DOHH2 (cell line): ENCODE results near the gene PRSS56.

Experiments
- H3F3A ChIP-seq: fragments of 200-600 bp; sonication (generic), shearing (Covaris generic); 2 replicates; pipeline ENCODE4 v1.6.0; 2016; ENCODE audit warnings: antibody characterized with exemption, mild to moderate bottlenecking; ENCODE audit not compliant: control insufficient read depth, insufficient read depth
- H3K27ac ChIP-seq: fragments of 200-600 bp; sonication (generic); 2 replicates; pipeline ENCODE4 v1.5.1; 2014; ENCODE audit warnings: low read depth, mild to moderate bottlenecking, low read length, moderate library complexity
- H3K27me3 ChIP-seq: fragments of 200-600 bp; sonication (generic); 2 replicates; pipeline ENCODE4 v1.6.1; 2014; ENCODE audit warnings: mild to moderate bottlenecking, low read length, mixed read lengths; ENCODE audit not compliant: control insufficient read depth
- H3K36me3 ChIP-seq: fragments of 200-600 bp; sonication (generic); 2 replicates; pipeline ENCODE4 v1.6.1; 2014; ENCODE audit warnings: mild to moderate bottlenecking, low read length, moderate library complexity, mixed read lengths; ENCODE audit not compliant: control insufficient read depth
- H3K4me1 ChIP-seq: fragments of 200-600 bp; sonication (generic); 2 replicates; pipeline ENCODE4 v1.6.1; 2014; ENCODE audit warnings: mild to moderate bottlenecking, low read length, mixed read lengths; ENCODE audit not compliant: control insufficient read depth
- H3K4me2 ChIP-seq: fragments of 200-600 bp; sonication (generic); 2 replicates; pipeline ENCODE4 v1.6.0; 2014; ENCODE audit warnings: mild to moderate bottlenecking, low read length, moderate library complexity
- H3K4me3 ChIP-seq: fragments of 200-600 bp; sonication (generic); 2 replicates; pipeline ENCODE4 v1.5.1; 2014; ENCODE audit warnings: mild to moderate bottlenecking, low read length, mixed read lengths
- H3K79me2 ChIP-seq: fragments of 200-600 bp; sonication (generic); 2 replicates; pipeline ENCODE4 v1.6.1; 2014; ENCODE audit warnings: mild to moderate bottlenecking, low read length, mixed read lengths; ENCODE audit not compliant: control insufficient read depth
- H3K9me2 ChIP-seq: fragments of 200-600 bp; sonication (generic); replicated peaks from 2 replicates; pipeline ENCODE4 v1.6.1; 2014; ENCODE audit warnings: mild to moderate bottlenecking, low read length, mixed read lengths; ENCODE audit not compliant: control insufficient read depth
- H3K9me3 ChIP-seq: fragments of 200-600 bp; sonication (generic); 2 replicates; pipeline ENCODE4 v1.6.1; 2014; ENCODE audit warnings: antibody characterized with exemption, low read length, mixed read lengths; ENCODE audit not compliant: control insufficient read depth, insufficient read depth
- H4K20me1 ChIP-seq: fragments of 200-600 bp; sonication (generic); 2 replicates; pipeline ENCODE4 v1.6.0; 2014; ENCODE audit warnings: low read depth, mild to moderate bottlenecking, antibody characterized with exemption, low read length, moderate library complexity; ENCODE audit not compliant: control insufficient read depth, insufficient read depth
- CTCF ChIP-seq: fragments of 200-600 bp; sonication (generic); IDR thresholded peaks from one replicate; pipeline ENCODE4 v1.5.1; 2014; ENCODE audit warnings: antibody characterized with exemption, mild to moderate bottlenecking, low read depth, low read length; ENCODE audit not compliant: poor library complexity, severe bottlenecking
- EZH2phosphoT487 ChIP-seq: fragments of 200-600 bp; sonication (generic); IDR thresholded peaks from 2 replicates; pipeline ENCODE4 v1.6.1; 2017; ENCODE audit warnings: borderline replicate concordance, mild to moderate bottlenecking, antibody characterized with exemption, low read length, moderate library complexity, mixed read lengths

The PRSS56 gene

GRCh38 chr2:232551776-232552175 lies 31.6 kb downstream of the PRSS56 start:
- Histone ChIP-seq H3K4me2 (peak overlapping the region; percentile 81), H3K36me3 (peaks cover 70% of the 10 kb centered on the region), H3K4me3 (peak overlapping the region; percentile 100), H3K9me2 (no peaks in the 10 kb centered on the region), H3K27me3 (no peaks in the 10 kb centered on the region), H4K20me1 (0 out of 2 replicates have a peak, but pooled peaks cover 6% of the 10 kb centered on the region), H3K27ac (no peak overlapping the region), H3K4me1 (peaks cover 28% of the 10 kb centered on the region), H3K9me3 (no peaks in the 10 kb centered on the region), H3F3A (no peaks in the 10 kb centered on the region), H3K79me2 (peaks cover 93% of the 10 kb centered on the region)
- TF ChIP-seq EZH2phosphoT487 (no peak), CTCF (no peak)

GRCh38 chr2:232556426-232556825 lies 36.2 kb downstream of the PRSS56 start:
- no peaks in the 10 kb centered on the region for H3K9me2 ChIP-seq
- H3K36me3 ChIP-seq, result peaks cover 70% of the 10 kb centered on the region
- no peak overlapping the region for H3K27ac ChIP-seq
- peaks cover 47% of the 10 kb centered on the region for H3K79me2 ChIP-seq
- TF ChIP-seq EZH2phosphoT487 (no peak), CTCF (no peak)
- H4K20me1 ChIP-seq, result peaks cover 3% of the 10 kb centered on the region; the same call in 1 of the 2 replicates
- no peak overlapping the region for H3K4me3 ChIP-seq
- H3K4me1 ChIP-seq, result peaks cover 8% of the 10 kb centered on the region
- no peak overlapping the region for H3K4me2 ChIP-seq
- no peaks in the 10 kb centered on the region for H3K27me3 ChIP-seq
- H3K9me3 ChIP-seq, result no peaks in the 10 kb centered on the region
- H3F3A ChIP-seq, result no peaks in the 10 kb centered on the region

- Histone ChIP-seq H3K9me2 (no peaks in the 10 kb centered on the region), H3K27ac (no peak overlapping the region), H3K4me2 (no peak overlapping the region), H3K4me3 (no peak overlapping the region), H3F3A (no peaks in the 10 kb centered on the region), H3K9me3 (no peaks in the 10 kb centered on the region), H4K20me1 (no peaks in the 10 kb centered on the region; the same call in 1 of the 2 replicates), H3K36me3 (peaks cover 60% of the 10 kb centered on the region), H3K27me3 (no peaks in the 10 kb centered on the region), H3K4me1 (no peaks in the 10 kb centered on the region), H3K79me2 (no peaks in the 10 kb centered on the region)
- TF ChIP-seq CTCF (peak; percentile 22), EZH2phosphoT487 (no peak)
These were observed 42.4 kb downstream of the PRSS56 start for GRCh38 chr2:232562515-232563151.
